ENCODE results near the gene AK5. TPM values are rescaled to one million over a fixed set of nuclear protein-coding genes. Genes with fewer than 3 reads are reported as not detected.

AK5 gene
- total RNA-seq, 1 donor from 2014 or later: 6.9 TPM

DNA sequence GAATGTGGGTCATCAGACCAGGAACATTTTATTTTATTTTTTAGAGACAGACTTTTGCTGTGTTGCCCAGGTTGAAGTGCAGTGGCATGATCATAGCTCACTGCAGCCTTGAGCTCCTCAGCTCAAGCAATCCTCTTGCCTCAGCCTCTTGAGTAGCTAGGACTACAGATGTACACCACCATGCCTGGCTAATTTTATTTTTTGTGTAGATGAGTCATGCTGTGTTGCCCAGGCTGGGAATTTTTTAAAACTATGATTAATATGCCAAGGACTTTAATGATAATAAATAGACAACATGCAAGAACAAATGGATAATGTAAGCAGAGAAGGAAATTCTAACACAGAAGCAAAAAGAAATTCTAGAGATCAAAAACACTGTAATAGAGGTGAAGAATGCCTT lies 142.4 kb downstream of the AK5 start:
- H3K9me3 ChIP-seq: no peaks in the 10 kb centered on the region
- no peaks in the 10 kb centered on the region for H3K4me1 ChIP-seq
- H3K4me3 ChIP-seq: no peak overlapping the region
- no peak overlapping the region for H3K27ac ChIP-seq
- H3K27me3 ChIP-seq: no peaks in the 10 kb centered on the region
- no peak for DNase-seq (ENCODE audit: extremely low spot score in 2 of 2)
- intact Hi-C loops (cut with DNase I): no loop called here
- TF ChIP-seq, protein P1, sequence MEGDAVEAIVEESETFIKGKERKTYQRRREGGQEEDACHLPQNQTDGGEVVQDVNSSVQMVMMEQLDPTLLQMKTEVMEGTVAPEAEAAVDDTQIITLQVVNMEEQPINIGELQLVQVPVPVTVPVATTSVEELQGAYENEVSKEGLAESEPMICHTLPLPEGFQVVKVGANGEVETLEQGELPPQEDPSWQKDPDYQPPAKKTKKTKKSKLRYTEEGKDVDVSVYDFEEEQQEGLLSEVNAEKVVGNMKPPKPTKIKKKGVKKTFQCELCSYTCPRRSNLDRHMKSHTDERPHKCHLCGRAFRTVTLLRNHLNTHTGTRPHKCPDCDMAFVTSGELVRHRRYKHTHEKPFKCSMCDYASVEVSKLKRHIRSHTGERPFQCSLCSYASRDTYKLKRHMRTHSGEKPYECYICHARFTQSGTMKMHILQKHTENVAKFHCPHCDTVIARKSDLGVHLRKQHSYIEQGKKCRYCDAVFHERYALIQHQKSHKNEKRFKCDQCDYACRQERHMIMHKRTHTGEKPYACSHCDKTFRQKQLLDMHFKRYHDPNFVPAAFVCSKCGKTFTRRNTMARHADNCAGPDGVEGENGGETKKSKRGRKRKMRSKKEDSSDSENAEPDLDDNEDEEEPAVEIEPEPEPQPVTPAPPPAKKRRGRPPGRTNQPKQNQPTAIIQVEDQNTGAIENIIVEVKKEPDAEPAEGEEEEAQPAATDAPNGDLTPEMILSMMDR (IDR thresholded peaks at IDR 0.05): no peak
- no peak for TF ChIP-seq POLR2AphosphoS5 (IDR thresholded peaks at IDR 0.05; ENCODE audit: insufficient read depth in 1 of 2, low read depth in 1 of 2)
- H3K36me3 ChIP-seq: no peaks in the 10 kb centered on the region

DNA sequence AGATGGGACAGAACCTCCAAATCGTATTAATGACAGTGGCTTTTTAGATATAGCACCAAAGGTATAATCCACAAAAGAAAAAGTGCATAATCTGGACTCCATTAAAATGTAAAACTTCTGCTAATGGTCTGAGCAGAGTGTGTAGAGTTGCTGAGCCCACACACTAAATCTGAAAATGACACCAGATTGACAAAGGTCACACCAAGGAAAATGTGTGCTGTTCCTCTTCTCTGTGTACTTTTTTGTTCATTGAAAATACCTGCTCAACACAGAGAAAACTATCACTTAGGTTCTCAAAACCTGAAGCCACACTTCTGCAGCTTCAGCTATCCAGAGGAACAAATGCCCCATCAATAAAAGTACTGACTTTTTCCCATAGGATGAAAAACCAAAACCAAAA lies 146.2 kb downstream of the AK5 start:
- H3K9me3 ChIP-seq: no peaks in the 10 kb centered on the region
- no peaks in the 10 kb centered on the region for H3K4me1 ChIP-seq
- H3K36me3 ChIP-seq: no peaks in the 10 kb centered on the region
- intact Hi-C loops (cut with DNase I): no loop called here
- no peak overlapping the region for H3K27ac ChIP-seq
- TF ChIP-seq, protein P1 (IDR thresholded peaks at IDR 0.05): no peak
- TF ChIP-seq POLR2A (IDR thresholded peaks at IDR 0.05): no peak
- TF ChIP-seq POLR2AphosphoS5 (IDR thresholded peaks at IDR 0.05; ENCODE audit: insufficient read depth in 1 of 2, low read depth in 1 of 2): no peak
- no peaks in the 10 kb centered on the region for H3K27me3 ChIP-seq
- no peak for DNase-seq (ENCODE audit: extremely low spot score in 2 of 2)
- H3K4me3 ChIP-seq: no peak overlapping the region

DNA sequence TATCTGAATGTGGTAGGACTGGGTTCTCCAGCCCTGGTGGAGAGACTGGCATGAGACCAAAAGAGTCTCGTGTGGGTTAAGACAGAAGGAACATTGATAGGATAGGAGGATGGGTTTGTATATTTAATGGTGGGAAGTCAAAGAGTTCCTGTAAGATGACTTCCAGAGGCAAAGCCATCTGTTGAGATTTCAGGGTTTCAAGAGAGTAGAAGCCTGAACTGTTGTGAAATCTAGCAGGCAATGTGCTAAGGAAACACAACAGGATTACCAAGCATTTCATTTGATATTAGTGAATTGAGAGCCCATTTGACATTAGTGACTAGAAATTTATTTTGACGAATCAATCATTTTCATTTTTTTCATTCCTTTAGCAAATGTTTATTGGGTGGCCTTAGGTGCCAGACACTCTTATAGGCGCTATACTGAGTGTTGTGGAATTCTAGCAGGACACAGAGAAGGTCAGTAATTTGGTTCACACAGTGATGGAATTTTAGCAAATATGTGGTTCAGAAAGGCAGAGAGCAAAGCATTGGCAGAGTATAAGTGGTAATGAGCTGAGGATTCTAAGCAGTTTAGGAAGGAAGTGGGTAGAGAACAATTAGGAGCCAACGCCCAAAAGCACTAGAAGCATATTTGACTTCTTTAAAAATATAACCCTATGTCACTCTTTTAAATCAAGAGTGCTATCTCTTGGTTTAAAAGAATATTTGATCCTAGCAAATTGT lies 149.3 kb downstream of the AK5 start:
- Histone ChIP-seq H3K27ac (no peak overlapping the region), H3K4me3 (no peak overlapping the region), H3K27me3 (no peaks in the 10 kb centered on the region), H3K36me3 (no peaks in the 10 kb centered on the region), H3K9me3 (no peaks in the 10 kb centered on the region), H3K4me1 (no peaks in the 10 kb centered on the region)
- intact Hi-C loops (cut with DNase I): no loop called here
- no peak for TF ChIP-seq POLR2AphosphoS5 (IDR thresholded peaks at IDR 0.05; ENCODE audit: insufficient read depth in 1 of 2, low read depth in 1 of 2)
- TF ChIP-seq, protein P1 (IDR thresholded peaks at IDR 0.05): no peak
- TF ChIP-seq POLR2A (IDR thresholded peaks at IDR 0.05): no peak
- DNase-seq (ENCODE audit: extremely low spot score in 2 of 2): no peak

DNA sequence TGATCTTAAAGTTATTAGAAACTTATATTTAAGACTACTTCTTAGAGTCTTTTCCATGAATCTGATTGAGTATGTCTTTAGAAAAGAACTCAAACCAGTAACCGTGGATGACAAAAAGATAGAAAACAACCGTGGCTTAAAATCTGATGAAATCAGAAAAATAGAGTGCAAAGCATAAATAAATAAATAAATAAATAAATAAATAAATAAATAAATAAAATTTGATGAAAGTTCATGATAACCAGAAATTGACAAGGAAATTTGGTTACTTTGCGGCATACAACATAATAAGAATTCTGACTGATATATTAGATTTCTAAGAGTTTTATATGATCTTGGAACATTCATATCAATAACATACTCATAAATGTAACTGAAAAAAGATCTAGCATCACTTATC lies 152.1 kb downstream of the AK5 start:
- Histone ChIP-seq H3K4me3 (no peak overlapping the region), H3K9me3 (no peaks in the 10 kb centered on the region), H3K4me1 (no peaks in the 10 kb centered on the region), H3K36me3 (no peaks in the 10 kb centered on the region), H3K27me3 (no peaks in the 10 kb centered on the region), H3K27ac (no peak overlapping the region)
- intact Hi-C loops (cut with DNase I): no loop called here
- DNase-seq (ENCODE audit: extremely low spot score in 2 of 2): no peak
- TF ChIP-seq POLR2A (IDR thresholded peaks at IDR 0.05) (no peak), POLR2AphosphoS5 (IDR thresholded peaks at IDR 0.05; ENCODE audit: insufficient read depth in 1 of 2, low read depth in 1 of 2) (no peak)
- TF ChIP-seq, protein P1 (IDR thresholded peaks at IDR 0.05): no peak

DNA sequence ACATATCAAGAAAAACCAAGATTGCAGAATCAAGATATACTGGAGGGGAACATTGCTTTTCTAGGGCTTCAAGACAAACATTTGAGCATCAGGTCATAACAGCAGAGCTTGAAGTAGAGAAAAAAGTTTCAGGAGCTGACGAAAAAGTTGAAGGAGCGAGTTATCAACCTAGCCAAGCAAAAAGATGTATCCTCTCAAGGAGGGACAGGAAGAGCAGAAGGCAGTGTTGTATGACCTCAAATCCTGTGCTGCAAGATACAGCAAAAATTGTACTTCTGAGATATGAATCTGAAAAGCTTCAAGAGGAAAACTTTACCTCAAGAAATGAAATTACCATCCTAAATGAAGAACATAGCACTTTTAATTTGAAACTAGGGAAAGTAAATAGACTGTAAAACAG lies 153.1 kb downstream of the AK5 start:
- no peaks in the 10 kb centered on the region for H3K27me3 ChIP-seq
- TF ChIP-seq, protein P1 (IDR thresholded peaks at IDR 0.05): no peak
- TF ChIP-seq POLR2A (IDR thresholded peaks at IDR 0.05) (no peak), POLR2AphosphoS5 (IDR thresholded peaks at IDR 0.05; ENCODE audit: insufficient read depth in 1 of 2, low read depth in 1 of 2) (no peak)
- H3K27ac ChIP-seq: no peak overlapping the region
- DNase-seq (ENCODE audit: extremely low spot score in 2 of 2): no peak
- intact Hi-C loops (cut with DNase I): no loop called here
- no peak overlapping the region for H3K4me3 ChIP-seq
- H3K9me3 ChIP-seq: no peaks in the 10 kb centered on the region
- H3K4me1 ChIP-seq: no peaks in the 10 kb centered on the region
- H3K36me3 ChIP-seq: no peaks in the 10 kb centered on the region

All from vagina (tissue), 2 donors.